GM12872 (cell line): Measurements from ENCODE around the gene NTM.

Source experiments
- TF ChIP-seq, protein P1 (sequence below): IDR thresholded peaks from 3 replicates; pipeline ENCODE4 v1.5.1; 2011; ENCODE audit warnings: low read depth, mild to moderate bottlenecking, low read length, moderate library complexity; ENCODE audit not compliant: insufficient read depth

NTM gene

GRCh38 chr11:131938351-131938751 is 567.9 kb downstream of the NTM start:
- TF ChIP-seq, protein P1, sequence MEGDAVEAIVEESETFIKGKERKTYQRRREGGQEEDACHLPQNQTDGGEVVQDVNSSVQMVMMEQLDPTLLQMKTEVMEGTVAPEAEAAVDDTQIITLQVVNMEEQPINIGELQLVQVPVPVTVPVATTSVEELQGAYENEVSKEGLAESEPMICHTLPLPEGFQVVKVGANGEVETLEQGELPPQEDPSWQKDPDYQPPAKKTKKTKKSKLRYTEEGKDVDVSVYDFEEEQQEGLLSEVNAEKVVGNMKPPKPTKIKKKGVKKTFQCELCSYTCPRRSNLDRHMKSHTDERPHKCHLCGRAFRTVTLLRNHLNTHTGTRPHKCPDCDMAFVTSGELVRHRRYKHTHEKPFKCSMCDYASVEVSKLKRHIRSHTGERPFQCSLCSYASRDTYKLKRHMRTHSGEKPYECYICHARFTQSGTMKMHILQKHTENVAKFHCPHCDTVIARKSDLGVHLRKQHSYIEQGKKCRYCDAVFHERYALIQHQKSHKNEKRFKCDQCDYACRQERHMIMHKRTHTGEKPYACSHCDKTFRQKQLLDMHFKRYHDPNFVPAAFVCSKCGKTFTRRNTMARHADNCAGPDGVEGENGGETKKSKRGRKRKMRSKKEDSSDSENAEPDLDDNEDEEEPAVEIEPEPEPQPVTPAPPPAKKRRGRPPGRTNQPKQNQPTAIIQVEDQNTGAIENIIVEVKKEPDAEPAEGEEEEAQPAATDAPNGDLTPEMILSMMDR, result no peak

GRCh38 chr11:131940126-131940525 is 569.7 kb downstream of the NTM start:
- TF ChIP-seq, protein P1, result no peak

- TF ChIP-seq, protein P1, result no peak
Observed at GRCh38 chr11:131942878-131943277, 572.5 kb downstream of the NTM start.

DNA sequence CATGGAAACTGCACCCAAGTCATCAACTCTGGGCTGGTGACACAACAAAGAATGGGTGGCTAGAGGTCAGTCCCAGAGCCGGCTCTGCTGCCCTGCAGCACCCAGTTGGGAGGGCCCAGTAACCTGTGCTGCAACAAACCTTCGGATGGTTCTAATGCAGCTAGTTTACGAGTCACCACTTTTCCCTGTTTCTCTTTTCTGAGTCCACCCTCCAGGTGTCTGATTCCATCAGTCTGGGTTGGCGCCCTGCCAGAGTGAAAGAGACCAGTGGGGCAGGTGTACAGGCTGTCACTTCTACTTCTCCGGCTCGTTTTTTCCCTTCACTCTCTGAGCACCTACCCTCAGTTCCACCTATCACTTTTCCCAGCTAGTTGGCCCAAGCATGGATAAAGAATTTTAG is 572.9 kb downstream of the NTM start:
- TF ChIP-seq, protein P1, result no peak

DNA sequence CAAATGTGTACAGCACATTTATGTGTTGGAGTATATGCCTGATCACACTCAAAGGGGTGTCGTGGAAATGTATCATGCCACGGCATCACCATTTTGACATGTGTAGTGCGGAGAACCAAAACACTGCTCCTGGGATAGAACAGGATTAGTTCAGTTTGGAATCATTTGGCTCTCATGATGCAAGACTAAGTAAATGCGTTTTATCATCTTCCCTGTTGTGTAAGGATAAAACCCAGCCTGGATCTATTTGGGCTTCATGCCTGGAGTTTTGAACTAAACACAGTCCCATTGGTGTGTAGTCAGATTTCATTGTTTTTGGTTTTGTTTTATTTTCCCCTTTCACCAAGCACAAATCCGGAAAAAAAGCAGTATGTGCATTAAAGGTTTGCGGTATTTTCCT is 574.3 kb downstream of the NTM start:
- TF ChIP-seq, protein P1, result no peak

GRCh38 chr11:131945706-131946105 is 575.3 kb downstream of the NTM start:
- TF ChIP-seq, protein P1, result no peak

- TF ChIP-seq, protein P1, result no peak
Observed at GRCh38 chr11:131947511-131947910, 577.1 kb downstream of the NTM start.

GRCh38 chr11:131951121-131951520 is 580.7 kb downstream of the NTM start:
- TF ChIP-seq, protein P1, result no peak
